WTC11 (cell line): ENCODE results near the gene TSC22D3.

Experiments used
- AFF4 ChIP-seq: sonication (generic); formaldehyde crosslinking; IDR thresholded peaks from 2 replicates; pipeline ENCODE4 v1.8.1; 2023; ENCODE audit warnings: mild to moderate bottlenecking, missing genetic modification reagents, borderline replicate concordance
- ATF1 ChIP-seq: sonication (generic); formaldehyde crosslinking; IDR thresholded peaks from 2 replicates; pipeline ENCODE4 v1.8.1; 2023; ENCODE audit warnings: mild to moderate bottlenecking, moderate library complexity, missing genetic modification reagents
- ATF3 ChIP-seq: sonication (generic); formaldehyde crosslinking; conservative IDR thresholded peaks from 2 replicates; pipeline ENCODE4 v1.8.1; 2022; ENCODE audit warnings: mild to moderate bottlenecking, missing genetic modification reagents
- CTCF ChIP-seq: fragments of 200-600 bp; IDR thresholded peaks from 2 replicates; pipeline ENCODE4 v1.8.0; 2022; ENCODE audit warnings: antibody characterized with exemption
- E2F4 ChIP-seq: sonication (generic); formaldehyde crosslinking; IDR thresholded peaks from 2 replicates; pipeline ENCODE4 v1.8.1; 2022; ENCODE audit warnings: low read depth, mild to moderate bottlenecking, moderate library complexity, missing genetic modification reagents, borderline replicate concordance
- GABPB1 ChIP-seq: sonication (generic); formaldehyde crosslinking; IDR thresholded peaks from 2 replicates; pipeline ENCODE4 v1.8.1; 2023; ENCODE audit warnings: mild to moderate bottlenecking, missing genetic modification reagents
- MLX ChIP-seq: sonication (generic); formaldehyde crosslinking; IDR thresholded peaks from 2 replicates; pipeline ENCODE4 v1.8.1; 2023; ENCODE audit warnings: mild to moderate bottlenecking, missing genetic modification reagents, moderate library complexity
- PRRX2 ChIP-seq: fragments of 250-450 bp; sonication (Bioruptor Pico); IDR thresholded peaks from 2 replicates; pipeline ENCODE4 v1.8.0; 2021; ENCODE audit warnings: mild to moderate bottlenecking
- SP1 ChIP-seq: sonication (generic); formaldehyde crosslinking; conservative IDR thresholded peaks from 2 replicates; pipeline ENCODE4 v1.8.1; 2022; ENCODE audit warnings: missing genetic modification reagents
- TP53 ChIP-seq: sonication (generic); formaldehyde crosslinking; IDR thresholded peaks from 2 replicates; pipeline ENCODE4 v1.8.1; 2023; ENCODE audit warnings: mild to moderate bottlenecking, missing genetic modification reagents
- ZBTB43 ChIP-seq: sonication (generic); formaldehyde crosslinking; IDR thresholded peaks from 2 replicates; pipeline ENCODE4 v1.8.1; 2023; ENCODE audit warnings: mild to moderate bottlenecking, missing genetic modification reagents
- ZNF219 ChIP-seq: sonication (generic); formaldehyde crosslinking; IDR thresholded peaks from 2 replicates; pipeline ENCODE4 v1.8.0; 2023; ENCODE audit warnings: missing genetic modification reagents, mild to moderate bottlenecking, borderline replicate concordance

- TF ChIP-seq ZNF219 (CRISPR knock-in tag), result no peak
- TF ChIP-seq E2F4 (CRISPR knock-in tag), result no peak
- TF ChIP-seq CTCF, result no peak
- TF ChIP-seq MLX (CRISPR knock-in tag), result no peak
- no peak for TF ChIP-seq ZBTB43 (CRISPR knock-in tag)
- no peak for TF ChIP-seq TP53
- no peak for TF ChIP-seq GABPB1 (CRISPR knock-in tag)
- TF ChIP-seq SP1 (CRISPR knock-in tag), result no peak
- no peak for TF ChIP-seq ATF1
- no peak for TF ChIP-seq PRRX2 (CRISPR knock-in tag)
- TF ChIP-seq AFF4 (CRISPR knock-in tag), result no peak
- TF ChIP-seq ATF3 (CRISPR knock-in tag), result no peak
These were observed 10.6 kb downstream of the TSC22D3 start for GRCh38 chrX:107764845-107765608.
